K562 (cell line): Measurements from ENCODE around the gene ITGBL1. TPM values are rescaled to one million over a fixed set of nuclear protein-coding genes. Genes with fewer than 3 reads are reported as not detected.

Experiments used
- ATAC-seq: fragments of 200-7000 bp; cut with Tn5 transposase; 3 replicates; pipeline ENCODE4 v1.9.1; 2020; ENCODE audit warnings: moderate library complexity
- BruUV-seq: library from RNA; stranded (reverse); fragments of 400-500 nt; replicated peaks from 2 replicates; lab custom pipeline; 2021; lab: Mats Ljungman, UMichigan
- CTCF ChIA-PET: fragments of 300-600 bp; formaldehyde crosslinking; extraction: SDS; loops from one replicate; lab custom pipeline; 2021; ENCODE audit warnings: low intra/inter-chr PET ratio; lab: Yijun Ruan, JAX
- POLR2A ChIA-PET: fragments of 300-600, 350-650 bp; sonication (Branson Sonifier 250); formaldehyde crosslinking; extraction: SDS; loops from one replicate; lab custom pipeline; 2021; ENCODE audit warnings: antibody characterized with exemption, inconsistent platforms; lab: Yijun Ruan, JAX
- DNase-seq, 4 experiments: peaks; one replicate each; pipeline versions ENCODE4 v3.0.0 to v3.0.0-alpha.2; 2011 to 2018; ENCODE audit warnings: low spot score in 3 of 4, mixed read lengths in 3 of 4; ENCODE audit errors: extremely low read depth in 1 of 4
- FAIRE-seq: peaks from 2 replicates; lab custom pipeline; 2011; peaks lifted over from hg19 to GRCh38; lab: Jason Lieb, UNC
- H2AFZ ChIP-seq: 2 replicates; pipeline ENCODE4 v1.6.0; 2011; ENCODE audit warnings: low read depth, low read length, control low read depth, inconsistent platforms
- H3K27ac ChIP-seq: fragments of 200-600 bp; 3 replicates; pipeline ENCODE4 v1.8.0; 2011; ENCODE audit warnings: low read depth, mild to moderate bottlenecking, control low read depth, inconsistent platforms, low read length, moderate library complexity, mixed read lengths; ENCODE audit errors: extremely low read depth
- H3K27me3 ChIP-seq, 2 experiments: fragments of 300-600 bp in 1 of 2; 2 replicates in 1 of 2; 3 replicates in 1 of 2; pipeline versions ENCODE4 v1.6.0 to v1.8.0; 2011; ENCODE audit warnings: inconsistent platforms in 2 of 2, low read length in 2 of 2, mild to moderate bottlenecking in 1 of 2, mixed read lengths in 1 of 2, moderate library complexity in 1 of 2; ENCODE audit not compliant: control insufficient read depth in 2 of 2, insufficient read depth in 2 of 2
- H3K36me3 ChIP-seq: fragments of 300-600 bp; 3 replicates; pipeline ENCODE4 v1.8.0; 2011; ENCODE audit warnings: mild to moderate bottlenecking, low read length, inconsistent platforms; ENCODE audit not compliant: control insufficient read depth, insufficient read depth
- H3K4me1 ChIP-seq, 2 experiments: fragments of 200-600 bp in 1 of 2; replicated peaks in 1 of 2; 2 replicates in 1 of 2; 3 replicates in 1 of 2; pipeline versions ENCODE4 v1.5.1 to v1.8.0; 2011; ENCODE audit warnings: inconsistent platforms in 2 of 2, low read length in 2 of 2, mild to moderate bottlenecking in 1 of 2, mixed read lengths in 1 of 2, moderate library complexity in 1 of 2; ENCODE audit not compliant: control insufficient read depth in 2 of 2, insufficient read depth in 2 of 2
- H3K4me2 ChIP-seq: 2 replicates; pipeline ENCODE4 v1.6.1; 2011; ENCODE audit warnings: low read length, control low read depth, inconsistent platforms, mixed read lengths; ENCODE audit not compliant: insufficient read depth
- H3K4me3 ChIP-seq: fragments of 200-600 bp; sonication (generic), shearing (Covaris generic); 2 replicates; pipeline ENCODE4 v1.5.1; 2016; ENCODE audit warnings: control low read depth, inconsistent platforms
- H3K79me2 ChIP-seq: fragments of 200-600 bp; 3 replicates; pipeline ENCODE4 v1.8.0; 2011; ENCODE audit warnings: low read length, inconsistent platforms; ENCODE audit not compliant: control insufficient read depth, insufficient read depth
- H3K9ac ChIP-seq, 2 experiments: 2 replicates each; pipeline versions ENCODE4 v1.6.0 to v1.6.1; 2011; ENCODE audit warnings: low read depth in 2 of 2, low read length in 2 of 2, control low read depth in 1 of 2, inconsistent platforms in 1 of 2, mild to moderate bottlenecking in 1 of 2, mixed read lengths in 1 of 2; ENCODE audit not compliant: insufficient read depth in 1 of 2
- H3K9me1 ChIP-seq: one replicate; pipeline ENCODE4 v1.6.0; 2011; ENCODE audit warnings: inconsistent platforms, mild to moderate bottlenecking, low read length, moderate library complexity; ENCODE audit not compliant: control insufficient read depth, insufficient read depth
- H3K9me3 ChIP-seq: replicated peaks from 2 replicates; pipeline ENCODE4 v1.5.1; 2011; ENCODE audit warnings: low read depth, low read length, inconsistent platforms; ENCODE audit not compliant: control insufficient read depth, insufficient read depth
- H4K20me1 ChIP-seq: replicated peaks from 2 replicates; pipeline ENCODE4 v1.6.1; 2011; ENCODE audit warnings: low read length, inconsistent platforms, mixed read lengths; ENCODE audit not compliant: control insufficient read depth, insufficient read depth
- AFF4 ChIP-seq: sonication (generic); formaldehyde crosslinking; IDR thresholded peaks from 2 replicates; pipeline ENCODE4 v1.8.0; 2023; ENCODE audit warnings: mild to moderate bottlenecking, missing genetic modification reagents
- CBX3 ChIP-seq, 2 experiments: IDR thresholded peaks; 1 replicate in 1 of 2; 2 replicates in 1 of 2; pipeline ENCODE4 v1.6.1; 2012; ENCODE audit warnings: inconsistent platforms in 2 of 2, low read length in 2 of 2, borderline replicate concordance in 1 of 2, control low read depth in 1 of 2
- CREB1 ChIP-seq, 2 experiments: sonication (generic) in 1 of 2; formaldehyde crosslinking in 1 of 2; IDR thresholded peaks; 2 replicates each; pipeline versions ENCODE4 v1.6.1 to v1.8.0; 2012 to 2022; ENCODE audit warnings: inconsistent platforms in 1 of 2, mild to moderate bottlenecking in 1 of 2, missing genetic modification reagents in 1 of 2, moderate library complexity in 1 of 2
- NCOA4 ChIP-seq: fragments of 450-650 bp; IDR thresholded peaks from 2 replicates; pipeline ENCODE4 v1.6.1; 2018; ENCODE audit warnings: mild to moderate bottlenecking; ENCODE audit not compliant: partially characterized antibody
- SMARCC2 ChIP-seq: fragments of 450-650 bp; IDR thresholded peaks from 2 replicates; pipeline ENCODE4 v1.6.1; 2017; ENCODE audit warnings: antibody characterized with exemption, moderate library complexity, mild to moderate bottlenecking, low read depth
- TAF9B ChIP-seq: fragments of 450-650 bp; IDR thresholded peaks from 2 replicates; pipeline ENCODE4 v1.6.1; 2018; ENCODE audit warnings: mild to moderate bottlenecking; ENCODE audit not compliant: partially characterized antibody
- ZBTB5 ChIP-seq: fragments of 450-650 bp; IDR thresholded peaks from 2 replicates; pipeline ENCODE4 v1.6.1; 2017; ENCODE audit warnings: antibody characterized with exemption
- ZNF395 ChIP-seq: fragments of 200-800 bp; sonication (Bioruptor generic); IDR thresholded peaks from 2 replicates; pipeline ENCODE4 v1.6.1; 2017; ENCODE audit warnings: missing genetic modification characterization, missing compliant biosample characterization
- ZNF589 ChIP-seq: fragments of 200-800 bp; sonication (Bioruptor generic); IDR thresholded peaks from 2 replicates; pipeline ENCODE4 v1.6.1; 2016; ENCODE audit warnings: low read depth, missing genetic modification characterization, missing compliant biosample characterization
- WGBS: fragments of 100-300 bp; shearing (Covaris generic); methylation state at CpG from one replicate; pipeline ENCODE4 v1.1.6; 2016; ENCODE audit warnings: low coverage, mixed read lengths; ENCODE audit not compliant: insufficient coverage; ENCODE audit errors: missing lambda C conversion rate; 5-methylcytosine and 5-hydroxymethylcytosine counted together
- in situ Hi-C: fragments of 300-500 bp; cut with MboI; formaldehyde crosslinking; loops from 4 replicates; pipeline ENCODE4 v1.15.0; 2018; ENCODE audit warnings: inconsistent platforms, mixed read lengths
- intact Hi-C: fragments of 100-400 bp; cut with micrococcal nuclease; formaldehyde crosslinking; loops from 2 replicates; pipeline ENCODE4 v1.14.2; 2022
- polyA plus RNA-seq, 8 experiments: library from polyadenylated mRNA; depleted of rRNA in 4 of 8; stranded (reverse) in 5 of 8; unstranded in 3 of 8; fragments of >200 nt; fragmentation: Nextera tagmentation in 2 of 8; fragmentation: Illumina TruSeq in 1 of 8; extraction: Ambion mirVana in 2 of 8; extraction: Trizol in 1 of 8; gene quantifications; 2 replicates each; pipeline versions ENCODE4 v1.2.1 to v1.2.3, GENCODE V29; 2011 to 2014; ENCODE audit warnings: inconsistent platforms in 1 of 8, missing spikeins in 1 of 8
- total RNA-seq, 7 experiments: library from RNA; depleted of rRNA in 6 of 7; stranded (reverse); fragments of >200 nt in 6 of 7; fragmentation: Illumina TruSeq in 2 of 7; extraction: Trizol in 2 of 7; gene quantifications; 2 replicates each; pipeline versions ENCODE4 v1.2.1 to v1.2.3, GENCODE V29; 2011 to 2021; ENCODE audit warnings: low replicate concordance in 1 of 7

ITGBL1 gene
- total and polyA plus RNA-seq, 9 of the 15 experiments (the other 6 are each of a cell fraction or from before 2014, with no cell fraction given), result 0.04 to 0.73 (median 0.32) TPM; not detected in 1

GRCh38 chr13:101576455-101576854 lies 124.0 kb downstream of the ITGBL1 start:
- no peak for DNase-seq
- H3K9me3 ChIP-seq, result no peaks in the 10 kb centered on the region
- no peak for FAIRE-seq
- H3K36me3 ChIP-seq, result no peaks in the 10 kb centered on the region
- no peaks in the 10 kb centered on the region for H4K20me1 ChIP-seq
- no peak overlapping the region for H3K4me2 ChIP-seq
- no TSS peak for BruUV-seq
- no peak overlapping the region for H3K4me3 ChIP-seq
- H3K4me1 ChIP-seq, result no peaks in the 10 kb centered on the region
- H3K9ac ChIP-seq, result no peak overlapping the region
- no peaks in the 10 kb centered on the region for H3K79me2 ChIP-seq
- no peaks in the 10 kb centered on the region for H3K9me1 ChIP-seq
- POLR2A ChIA-PET, result no interaction called here
- no peaks in the 10 kb centered on the region for H3K27me3 ChIP-seq
- no peak overlapping the region for H2AFZ ChIP-seq
- in situ Hi-C loops, result no loop called here
- no peak overlapping the region for H3K27ac ChIP-seq
- intact Hi-C loops, result no loop called here
- CTCF ChIA-PET, result no interaction called here
- WGBS, result 0% methylated on average over 4 of the region's 4 CpGs
- no peak for ATAC-seq
- TF ChIP-seq CREB1 (IDR thresholded peaks at IDR 0.05) (no peak), CREB1 (CRISPR knock-in tag; IDR thresholded peaks at IDR 0.05) (no peak), NCOA4 (no peak), ZBTB5 (no peak), SMARCC2 (no peak)

- no peak for DNase-seq
- no peak for ATAC-seq
- no peaks in the 10 kb centered on the region for H4K20me1 ChIP-seq
- no peak for FAIRE-seq
- H3K9ac ChIP-seq, result no peak overlapping the region
- H3K9me1 ChIP-seq, result no peaks in the 10 kb centered on the region
- H3K36me3 ChIP-seq, result no peaks in the 10 kb centered on the region
- H3K27me3 ChIP-seq, result no peaks in the 10 kb centered on the region
- no peak overlapping the region for H2AFZ ChIP-seq
- no peak overlapping the region for H3K4me2 ChIP-seq
- H3K4me3 ChIP-seq, result no peak overlapping the region
- intact Hi-C loops, result no loop called here
- ChIA-PET POLR2A (no interaction called here), CTCF (no interaction called here)
- H3K27ac ChIP-seq, result no peak overlapping the region
- no TSS peak for BruUV-seq
- no peak for TF ChIP-seq TAF9B
- no peak for TF ChIP-seq ZNF395 (CRISPR knock-in tag)
- no peak for TF ChIP-seq ZNF589 (CRISPR knock-in tag)
- no peak for TF ChIP-seq AFF4 (CRISPR knock-in tag)
- no peak for TF ChIP-seq CBX3 (IDR thresholded peaks at IDR 0.05; ENCODE audit: borderline replicate concordance in 1 of 2, low read length in 2 of 2)
- no peaks in the 10 kb centered on the region for H3K4me1 ChIP-seq
- no peaks in the 10 kb centered on the region for H3K79me2 ChIP-seq
- in situ Hi-C loops, result no loop called here
- H3K9me3 ChIP-seq, result no peaks in the 10 kb centered on the region
These were observed 124.5 kb downstream of the ITGBL1 start for GRCh38 chr13:101576977-101577376.
